ENCODE data around the gene MAP2K6.

DNA sequence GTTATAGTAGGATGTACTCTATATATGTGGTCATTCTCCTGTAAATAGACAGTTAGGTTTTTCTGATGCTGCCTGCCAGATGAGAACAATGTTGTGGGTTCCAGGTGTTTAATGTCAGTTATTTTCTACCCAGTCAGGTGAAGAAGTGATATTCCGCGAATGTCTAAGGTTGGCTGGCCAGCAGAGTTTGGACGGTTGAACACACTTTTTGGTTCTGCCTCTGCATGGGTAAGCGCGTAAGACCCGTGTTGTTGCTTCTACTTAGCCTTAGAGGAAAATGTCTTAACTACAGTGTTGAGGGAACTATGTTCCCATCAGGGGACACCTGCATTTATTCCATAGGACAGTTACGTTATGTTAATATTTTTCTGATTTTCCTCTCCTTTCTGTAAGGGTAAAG is 162.6 kb downstream of the MAP2K6 start:
- TF ChIP-seq, protein P1, sequence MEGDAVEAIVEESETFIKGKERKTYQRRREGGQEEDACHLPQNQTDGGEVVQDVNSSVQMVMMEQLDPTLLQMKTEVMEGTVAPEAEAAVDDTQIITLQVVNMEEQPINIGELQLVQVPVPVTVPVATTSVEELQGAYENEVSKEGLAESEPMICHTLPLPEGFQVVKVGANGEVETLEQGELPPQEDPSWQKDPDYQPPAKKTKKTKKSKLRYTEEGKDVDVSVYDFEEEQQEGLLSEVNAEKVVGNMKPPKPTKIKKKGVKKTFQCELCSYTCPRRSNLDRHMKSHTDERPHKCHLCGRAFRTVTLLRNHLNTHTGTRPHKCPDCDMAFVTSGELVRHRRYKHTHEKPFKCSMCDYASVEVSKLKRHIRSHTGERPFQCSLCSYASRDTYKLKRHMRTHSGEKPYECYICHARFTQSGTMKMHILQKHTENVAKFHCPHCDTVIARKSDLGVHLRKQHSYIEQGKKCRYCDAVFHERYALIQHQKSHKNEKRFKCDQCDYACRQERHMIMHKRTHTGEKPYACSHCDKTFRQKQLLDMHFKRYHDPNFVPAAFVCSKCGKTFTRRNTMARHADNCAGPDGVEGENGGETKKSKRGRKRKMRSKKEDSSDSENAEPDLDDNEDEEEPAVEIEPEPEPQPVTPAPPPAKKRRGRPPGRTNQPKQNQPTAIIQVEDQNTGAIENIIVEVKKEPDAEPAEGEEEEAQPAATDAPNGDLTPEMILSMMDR (IDR thresholded peaks at IDR 0.05): no peak
- TF ChIP-seq POLR2A (IDR thresholded peaks at IDR 0.05): no peak
